ENCODE results near the gene CDH13.

GRCh38 chr16:83732536-83732935 is 1105.8 kb downstream of the CDH13 start:
- TF ChIP-seq CTCF (IDR thresholded peaks at IDR 0.05; ENCODE audit: poor library complexity, severe bottlenecking) (no peak), POLR2AphosphoS5 (IDR thresholded peaks at IDR 0.05) (no peak), EZH2 (IDR thresholded peaks at IDR 0.05; ENCODE audit: borderline replicate concordance, insufficient read depth, low read length, poor library complexity, severe bottlenecking) (no peak), MXI1 (conservative IDR thresholded peaks at IDR 0.05; ENCODE audit: poor library complexity, severe bottlenecking) (no peak), EP300 (conservative IDR thresholded peaks at IDR 0.05; ENCODE audit: poor library complexity, severe bottlenecking) (no peak), SMC3 (conservative IDR thresholded peaks at IDR 0.05; ENCODE audit: poor library complexity) (no peak), RAD21 (conservative IDR thresholded peaks at IDR 0.05) (no peak)
- TF ChIP-seq, protein P1, sequence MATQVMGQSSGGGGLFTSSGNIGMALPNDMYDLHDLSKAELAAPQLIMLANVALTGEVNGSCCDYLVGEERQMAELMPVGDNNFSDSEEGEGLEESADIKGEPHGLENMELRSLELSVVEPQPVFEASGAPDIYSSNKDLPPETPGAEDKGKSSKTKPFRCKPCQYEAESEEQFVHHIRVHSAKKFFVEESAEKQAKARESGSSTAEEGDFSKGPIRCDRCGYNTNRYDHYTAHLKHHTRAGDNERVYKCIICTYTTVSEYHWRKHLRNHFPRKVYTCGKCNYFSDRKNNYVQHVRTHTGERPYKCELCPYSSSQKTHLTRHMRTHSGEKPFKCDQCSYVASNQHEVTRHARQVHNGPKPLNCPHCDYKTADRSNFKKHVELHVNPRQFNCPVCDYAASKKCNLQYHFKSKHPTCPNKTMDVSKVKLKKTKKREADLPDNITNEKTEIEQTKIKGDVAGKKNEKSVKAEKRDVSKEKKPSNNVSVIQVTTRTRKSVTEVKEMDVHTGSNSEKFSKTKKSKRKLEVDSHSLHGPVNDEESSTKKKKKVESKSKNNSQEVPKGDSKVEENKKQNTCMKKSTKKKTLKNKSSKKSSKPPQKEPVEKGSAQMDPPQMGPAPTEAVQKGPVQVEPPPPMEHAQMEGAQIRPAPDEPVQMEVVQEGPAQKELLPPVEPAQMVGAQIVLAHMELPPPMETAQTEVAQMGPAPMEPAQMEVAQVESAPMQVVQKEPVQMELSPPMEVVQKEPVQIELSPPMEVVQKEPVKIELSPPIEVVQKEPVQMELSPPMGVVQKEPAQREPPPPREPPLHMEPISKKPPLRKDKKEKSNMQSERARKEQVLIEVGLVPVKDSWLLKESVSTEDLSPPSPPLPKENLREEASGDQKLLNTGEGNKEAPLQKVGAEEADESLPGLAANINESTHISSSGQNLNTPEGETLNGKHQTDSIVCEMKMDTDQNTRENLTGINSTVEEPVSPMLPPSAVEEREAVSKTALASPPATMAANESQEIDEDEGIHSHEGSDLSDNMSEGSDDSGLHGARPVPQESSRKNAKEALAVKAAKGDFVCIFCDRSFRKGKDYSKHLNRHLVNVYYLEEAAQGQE (IDR thresholded peaks at IDR 0.05; ENCODE audit: borderline replicate concordance) = no peak

All from neural cell (in vitro differentiated cells).